HG02642 (cell line): ENCODE results near the gene EML1.

Experiments
- ATAC-seq: cut with Tn5 transposase; IDR thresholded peaks from one replicate; pipeline ENCODE4 v1.9.1; 2021; ENCODE audit warnings: mild to moderate bottlenecking; ENCODE audit not compliant: unreplicated experiment, poor library complexity

The EML1 gene

DNA sequence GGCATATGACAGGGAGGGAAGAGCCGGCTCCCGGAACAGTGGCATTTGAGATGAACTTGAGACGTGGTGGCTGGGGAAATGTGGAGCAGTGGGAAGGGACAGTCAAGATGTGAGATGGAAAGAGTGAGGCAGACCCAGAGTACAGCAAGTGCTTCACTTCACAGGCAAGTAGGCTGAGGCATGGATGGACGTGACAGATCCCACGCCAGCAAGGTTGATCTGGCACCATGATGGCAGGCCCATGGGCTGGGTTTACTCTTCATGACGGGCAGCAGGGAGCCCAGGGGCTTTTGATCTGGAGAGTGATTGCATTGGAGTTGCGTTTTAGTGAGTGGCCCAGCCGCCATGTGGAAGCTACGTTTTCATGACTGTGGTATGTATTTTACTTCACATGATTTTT is 17.9 kb upstream of the EML1 start:
- no peak for ATAC-seq

GRCh38 chr14:99777951-99778350 is 15.3 kb upstream of the EML1 start:
- ATAC-seq = no peak

- no peak for ATAC-seq
Observed at GRCh38 chr14:99779751-99780150, 13.5 kb upstream of the EML1 start.

DNA sequence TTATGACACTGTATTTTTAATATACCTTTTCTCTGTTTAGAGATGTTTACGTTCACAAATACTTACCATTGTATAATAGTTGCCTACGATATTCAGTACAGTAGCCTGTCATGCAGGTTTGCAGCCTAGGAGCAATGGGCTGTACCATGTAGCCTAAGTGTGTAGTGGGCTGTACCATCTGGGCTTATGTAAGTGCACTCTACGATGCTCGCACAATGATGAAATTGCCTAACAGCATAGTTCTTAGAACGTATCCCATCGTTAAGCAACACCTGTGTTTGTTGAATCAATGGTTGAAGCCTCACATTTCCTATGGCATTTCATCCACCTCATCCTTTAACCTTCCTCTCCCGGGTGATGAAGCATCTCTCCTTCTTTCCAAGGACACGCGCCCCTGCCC is 12.5 kb upstream of the EML1 start:
- no peak for ATAC-seq

- ATAC-seq = no peak
Observed at GRCh38 chr14:99781091-99781490, 12.1 kb upstream of the EML1 start.

- ATAC-seq = no peak
Observed at GRCh38 chr14:99781853-99782610, 11.2 kb upstream of the EML1 start.

- ATAC-seq = no peak
Observed at GRCh38 chr14:99784508-99784907, 8.7 kb upstream of the EML1 start.

DNA sequence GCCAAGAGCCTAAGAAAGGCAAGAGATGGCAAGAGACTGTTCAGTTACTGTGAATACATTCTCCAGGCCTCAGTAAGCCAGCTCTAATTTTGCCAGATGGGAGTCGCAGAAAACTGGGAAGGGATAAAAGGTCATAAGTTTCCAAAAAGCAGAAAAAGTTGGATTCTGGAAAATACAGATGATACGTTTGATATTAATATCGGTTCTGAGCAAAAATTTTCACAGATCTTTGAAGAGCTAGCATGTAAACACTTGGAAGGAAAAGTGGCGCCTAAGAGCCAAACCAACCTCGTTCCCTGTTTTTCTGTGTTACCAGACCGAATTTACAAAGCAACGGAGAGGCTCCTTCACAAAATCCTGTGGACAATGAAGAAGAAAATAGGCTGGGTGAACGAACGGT is 7.8 kb upstream of the EML1 start:
- ATAC-seq = no peak

- ATAC-seq = no peak
Observed at GRCh38 chr14:99786511-99786989, 6.7 kb upstream of the EML1 start.

GRCh38 chr14:99788713-99789112 is 4.5 kb upstream of the EML1 start:
- ATAC-seq = no peak

DNA sequence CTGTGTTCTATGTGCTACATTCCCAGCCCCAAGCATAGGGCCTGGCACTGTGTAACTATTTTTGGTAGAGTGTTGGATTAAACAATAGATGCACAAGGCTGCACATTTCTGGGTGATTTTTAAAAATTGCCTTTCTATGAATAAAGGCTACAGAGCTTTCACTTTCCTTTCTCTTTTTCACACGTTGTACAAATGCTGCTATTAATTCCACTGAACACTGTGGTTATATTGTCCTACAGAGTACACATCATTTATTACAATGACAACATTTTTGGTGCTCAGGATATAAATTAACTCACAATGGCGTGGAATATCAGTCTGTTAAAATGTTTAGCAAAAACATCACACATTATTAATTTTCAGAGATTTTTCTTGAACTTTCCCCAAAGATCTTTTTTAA is 3.6 kb upstream of the EML1 start:
- ATAC-seq = no peak

GRCh38 chr14:99790201-99790977 is 2.8 kb upstream of the EML1 start:
- no peak for ATAC-seq

DNA sequence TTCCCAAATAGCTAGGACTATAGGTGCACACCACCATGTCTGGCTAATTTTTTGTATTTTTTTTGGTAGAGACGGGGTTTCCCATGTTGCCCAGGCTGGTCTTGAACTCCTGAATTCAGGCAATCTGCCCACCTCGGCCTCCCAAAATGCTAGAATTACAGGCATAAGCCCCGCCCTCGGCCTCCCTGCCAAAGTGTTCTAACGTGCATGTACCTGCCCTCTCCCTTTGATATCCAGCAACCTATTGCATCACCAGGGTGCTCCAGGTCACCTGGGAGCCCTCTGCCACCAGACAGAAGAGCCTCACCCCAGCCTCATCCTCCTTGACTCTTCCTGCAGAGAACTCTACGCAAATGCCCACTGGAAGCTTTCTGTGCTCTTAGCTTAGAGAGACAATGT is 2.2 kb upstream of the EML1 start:
- ATAC-seq = no peak

- no peak for ATAC-seq
Observed at GRCh38 chr14:99791476-99792209, 1.6 kb upstream of the EML1 start.

- ATAC-seq = no peak
Observed at GRCh38 chr14:99792210-99792535, 1.0 kb upstream of the EML1 start.

- no peak for ATAC-seq
Observed at GRCh38 chr14:99792551-99793212, 531 bp upstream of the EML1 start.

GRCh38 chr14:99794151-99794780 is 1.1 kb downstream of the EML1 start:
- ATAC-seq = no peak

DNA sequence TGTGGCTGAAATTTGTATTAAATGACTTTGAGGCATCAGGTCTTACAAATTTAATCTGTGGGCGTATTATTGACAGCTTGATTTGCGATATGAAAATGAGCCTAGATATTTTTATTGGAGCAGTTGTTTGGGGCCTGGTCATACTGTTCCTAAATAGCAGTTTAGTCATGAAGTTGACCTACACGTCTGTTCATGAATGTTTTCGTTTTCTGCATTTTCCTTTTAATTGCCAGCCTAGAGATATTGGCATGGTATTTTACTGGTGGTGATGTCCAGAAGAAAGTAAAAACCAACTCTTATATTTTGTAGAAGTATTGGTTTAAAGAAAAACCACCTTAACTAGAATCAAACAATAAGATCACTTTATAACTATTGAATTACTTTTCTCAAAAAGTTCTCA is 1.8 kb downstream of the EML1 start:
- no peak for ATAC-seq

DNA sequence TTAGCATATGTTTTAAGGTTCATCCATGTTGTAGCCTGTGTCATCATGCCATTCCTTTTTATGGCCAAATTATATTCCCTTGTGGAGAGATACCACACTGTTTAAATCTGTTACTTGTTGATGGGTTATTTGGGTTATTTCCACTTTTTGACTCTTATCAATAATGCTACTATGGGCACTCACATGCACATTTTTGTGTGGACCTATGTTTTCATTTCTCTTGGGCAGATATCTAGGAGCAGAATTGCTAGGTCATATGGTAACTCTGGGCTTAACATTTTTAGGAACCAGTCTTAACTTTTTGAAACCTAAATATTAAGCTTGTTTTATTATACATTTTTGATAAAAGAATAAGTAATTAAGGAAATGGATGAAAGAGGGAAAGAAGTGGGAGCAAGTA is 4.0 kb downstream of the EML1 start:
- ATAC-seq = no peak

GRCh38 chr14:99800781-99801180 is 7.6 kb downstream of the EML1 start:
- no peak for ATAC-seq
